NCI-H1417 treated with DMSO at 0.1 percent for 48 hours (cell line): ENCODE data around the gene OS9.

ENCODE experiments used
- DNase-seq: peaks from one replicate; lab custom pipeline; 2025; lab: John Stamatoyannopoulos, UW

OS9 gene

DNA sequence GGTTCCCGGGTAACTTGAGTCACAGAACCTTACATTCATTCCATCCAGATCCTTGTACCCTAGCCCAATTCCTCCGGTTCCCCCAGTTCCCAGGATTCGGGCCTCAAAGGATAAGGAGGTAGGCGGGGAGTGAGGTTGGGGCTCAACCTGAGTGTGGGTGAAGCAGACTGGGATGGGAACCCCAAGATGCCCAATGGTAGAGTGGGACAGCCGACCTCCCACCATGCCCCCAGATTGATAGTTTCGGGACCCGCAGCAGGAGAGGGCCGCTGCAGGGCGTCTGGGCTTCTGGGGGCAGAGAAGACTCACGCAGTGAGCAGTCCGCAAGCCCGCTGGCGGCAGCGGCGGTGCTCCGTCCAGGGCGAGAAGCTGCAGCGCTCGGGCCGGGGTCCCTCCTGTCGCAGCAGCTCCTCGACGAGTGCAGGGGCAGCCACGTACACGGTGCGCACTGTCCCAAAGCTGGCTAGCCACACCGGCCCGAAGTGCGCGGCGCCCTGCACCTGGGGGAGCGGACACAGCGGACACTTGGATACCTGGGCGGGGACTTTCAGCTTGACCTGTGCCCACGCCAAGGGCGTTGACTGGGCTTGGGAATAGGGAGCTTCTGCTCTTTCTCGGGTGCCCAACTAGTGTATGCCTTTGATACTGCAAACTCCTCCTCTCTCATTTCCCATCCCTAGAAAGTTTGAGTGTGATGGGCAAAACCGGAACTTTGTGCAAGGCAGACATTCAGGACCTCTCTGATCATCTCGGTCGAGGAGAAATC lies 71.9 kb downstream of the OS9 start:
- no peak for DNase-seq

DNA sequence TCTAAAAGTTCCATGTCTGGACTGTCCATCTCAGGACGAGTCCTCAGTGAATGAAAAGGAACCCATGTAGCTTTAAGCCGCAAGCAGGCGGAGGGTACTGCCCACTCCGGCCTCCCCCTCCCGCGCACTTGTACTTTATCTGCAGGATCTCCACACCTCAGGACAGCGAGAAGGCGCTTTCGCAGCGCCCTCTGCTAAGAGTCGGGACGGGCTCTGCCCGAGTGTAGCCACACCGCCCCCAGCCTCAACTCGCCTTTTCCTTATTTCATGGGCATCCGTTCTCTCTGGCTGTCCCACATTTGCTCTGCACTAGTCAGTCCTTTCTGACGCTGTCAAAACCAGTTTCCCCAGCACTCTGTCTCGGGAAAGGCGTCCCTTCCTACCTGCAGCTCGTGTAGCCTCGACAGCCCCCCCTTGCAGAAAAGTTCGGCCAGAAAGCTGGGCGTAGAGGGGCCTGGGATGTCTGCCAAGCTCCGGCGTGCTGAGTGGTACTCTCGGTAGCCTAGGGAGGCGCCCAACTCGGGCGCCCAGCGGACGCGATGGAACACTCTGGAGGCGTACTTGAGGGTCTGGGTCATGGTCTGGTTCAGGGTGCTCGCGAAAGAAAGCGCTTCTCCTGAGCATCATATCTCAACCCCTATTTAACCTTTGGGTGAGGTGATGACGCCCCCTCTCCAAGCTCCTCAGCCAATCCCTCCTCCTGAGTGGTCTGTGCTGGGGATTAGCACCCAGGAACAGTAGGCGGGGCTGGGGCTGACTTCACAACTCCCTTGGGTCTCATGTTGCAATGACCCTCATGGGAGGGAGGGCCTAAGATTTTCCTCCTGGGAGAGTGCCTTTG lies 72.8 kb downstream of the OS9 start, which contains the start of gene CYP27B1:
Gene CYP27B1, minus strand, starts transcription at position 615 of the 841 bp plus-strand sequence. Its CDS starts 37 bp downstream, at position 578.
- no peak for DNase-seq

DNA sequence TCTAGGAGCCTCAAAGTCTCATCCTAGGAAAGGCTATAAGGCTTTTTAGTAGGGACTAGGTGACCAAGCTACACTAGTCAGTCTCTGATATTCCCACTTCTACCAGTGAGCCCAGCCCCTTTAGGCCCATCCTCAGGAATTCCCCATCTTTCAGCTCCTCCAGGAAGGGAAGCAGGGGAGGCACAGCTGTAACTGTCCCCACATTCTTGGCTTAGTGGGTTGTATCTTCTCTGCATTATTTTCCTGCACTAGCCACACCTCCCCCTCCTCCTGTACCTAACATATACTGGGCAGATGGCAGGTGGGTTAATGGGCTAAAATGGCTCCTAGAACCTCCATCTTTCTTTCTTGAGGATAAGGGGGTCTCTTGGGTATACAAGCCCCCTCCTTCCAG lies 73.4 kb downstream of the OS9 start:
- no peak for DNase-seq

DNA sequence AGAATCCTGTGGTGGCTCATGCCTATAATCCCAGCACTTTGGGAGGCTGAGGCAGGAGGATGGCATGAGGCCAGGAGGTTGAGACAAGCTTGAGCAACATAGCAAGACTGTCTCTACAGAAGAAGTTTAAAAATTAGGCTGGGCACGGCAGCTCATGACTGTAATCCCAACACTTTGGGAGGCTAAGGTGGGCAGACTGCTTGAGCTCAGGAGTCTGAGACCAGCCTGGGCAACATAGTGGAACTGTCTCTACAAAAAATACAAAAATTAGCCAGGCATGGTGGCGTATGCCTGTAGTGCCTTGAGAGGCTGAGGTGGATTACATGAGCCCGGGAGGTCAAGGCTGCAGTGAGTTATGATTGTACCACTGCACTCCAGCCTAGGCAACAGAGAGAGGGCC lies 73.9 kb downstream of the OS9 start:
- no peak for DNase-seq

DNA sequence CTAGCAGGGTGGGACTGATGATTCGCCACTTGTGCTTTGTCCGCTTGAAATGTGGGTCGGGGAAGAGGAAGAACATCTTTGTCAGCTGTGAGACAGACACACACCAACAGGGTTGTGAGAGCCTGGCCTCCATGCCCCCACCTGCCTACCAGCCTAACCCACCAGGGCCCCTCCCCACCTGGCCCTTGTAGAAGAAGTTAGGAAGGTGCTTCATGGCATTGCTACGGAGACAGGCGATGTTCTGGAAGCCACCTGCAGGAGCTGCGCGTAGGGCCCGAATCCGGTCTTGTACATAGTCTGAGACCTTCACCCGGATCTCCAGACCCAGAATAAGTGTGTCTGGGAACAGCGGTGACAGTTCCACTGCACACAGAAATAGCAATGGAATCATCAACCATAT lies 75.7 kb downstream of the OS9 start:
- no peak for DNase-seq

DNA sequence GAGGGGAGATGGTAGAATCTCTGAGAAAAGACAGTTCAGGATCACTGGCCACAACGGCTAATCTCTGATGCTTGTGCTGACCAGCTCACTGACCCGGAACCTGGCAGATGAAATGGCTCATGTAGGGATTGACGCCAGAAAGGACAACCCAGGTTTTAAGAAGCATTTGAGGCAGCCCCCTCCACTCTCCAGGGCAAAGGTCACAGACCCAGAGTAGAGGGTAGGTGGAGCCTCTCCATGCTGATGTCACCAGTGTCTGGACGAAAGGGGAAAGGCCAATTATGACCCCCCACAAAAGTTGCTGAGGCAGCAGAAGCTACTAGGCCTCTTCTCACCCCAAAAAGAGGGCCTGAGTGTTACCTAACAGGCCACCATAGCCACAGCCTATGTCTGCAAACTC lies 76.8 kb downstream of the OS9 start:
- DNase-seq = no peak
